ENCODE measurements around the gene PNPLA5.

The PNPLA5 gene

GRCh38 chr22:43853328-43853931 is 38.4 kb downstream of the PNPLA5 start:
- no peak for DNase-seq

DNA sequence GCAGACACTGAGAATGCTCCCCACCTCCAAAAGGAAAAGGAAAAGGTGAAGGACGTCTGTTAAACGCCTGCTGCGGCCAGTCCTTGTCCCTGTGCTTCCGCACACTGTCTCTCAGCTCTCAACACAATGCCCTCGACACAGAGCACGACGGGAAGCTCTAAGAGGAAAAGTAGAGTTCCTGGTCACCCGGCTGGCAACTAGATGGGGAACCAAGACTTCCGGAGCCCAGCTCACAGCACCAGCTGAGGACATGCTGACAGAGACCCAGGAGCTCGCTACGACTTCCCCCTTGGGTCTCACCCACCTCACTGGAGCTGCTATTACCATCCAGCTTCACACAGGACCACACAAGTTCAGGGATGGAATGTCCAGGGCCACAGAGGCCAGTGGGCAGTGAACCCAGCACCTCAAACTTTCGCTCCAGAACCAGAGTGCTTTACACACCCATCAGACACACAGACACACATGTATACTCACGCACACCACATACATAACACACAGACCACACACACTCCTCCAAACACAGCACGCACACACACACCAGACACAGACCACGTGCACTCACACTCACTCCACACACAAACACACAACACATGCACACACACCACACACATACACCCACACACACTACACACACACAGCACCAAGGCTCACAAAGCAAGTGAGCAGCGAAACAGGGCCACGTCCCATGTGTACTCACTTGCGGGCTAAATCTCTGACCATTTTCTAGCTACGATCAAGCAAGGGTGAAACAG is 39.1 kb downstream of the PNPLA5 start:
- no peak for DNase-seq

GRCh38 chr22:43851979-43852307 is 39.9 kb downstream of the PNPLA5 start:
- DNase-seq = no peak

GRCh38 chr22:43851058-43851978 is 40.5 kb downstream of the PNPLA5 start:
- no peak for DNase-seq

DNA sequence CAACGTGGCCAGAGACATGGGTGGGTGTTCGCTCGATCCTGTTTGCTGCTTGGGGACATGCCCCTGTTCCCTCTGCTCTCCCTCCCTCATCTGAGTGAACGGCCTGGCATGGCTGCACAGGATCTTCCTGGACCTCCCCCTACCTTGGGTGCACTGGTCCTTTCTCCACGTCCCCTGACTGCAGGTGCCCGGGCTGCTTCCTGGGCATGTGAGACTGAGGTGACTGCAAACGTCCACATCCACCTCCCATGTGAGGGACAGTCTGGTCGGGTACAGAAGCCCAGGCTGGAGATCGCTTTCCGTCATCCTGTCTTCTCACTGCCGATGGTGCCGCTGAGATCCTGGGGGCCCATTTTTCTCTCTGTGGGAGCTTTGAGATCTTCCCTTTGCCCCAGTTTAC is 41.3 kb downstream of the PNPLA5 start:
- DNase-seq = no peak

- DNase-seq = no peak
These were observed 42.1 kb downstream of the PNPLA5 start for GRCh38 chr22:43849731-43850130.

- no peak for DNase-seq
These were observed 43.2 kb downstream of the PNPLA5 start for GRCh38 chr22:43848366-43849171.

- DNase-seq = no peak
These were observed 44.2 kb downstream of the PNPLA5 start for GRCh38 chr22:43847376-43848289.

DNA sequence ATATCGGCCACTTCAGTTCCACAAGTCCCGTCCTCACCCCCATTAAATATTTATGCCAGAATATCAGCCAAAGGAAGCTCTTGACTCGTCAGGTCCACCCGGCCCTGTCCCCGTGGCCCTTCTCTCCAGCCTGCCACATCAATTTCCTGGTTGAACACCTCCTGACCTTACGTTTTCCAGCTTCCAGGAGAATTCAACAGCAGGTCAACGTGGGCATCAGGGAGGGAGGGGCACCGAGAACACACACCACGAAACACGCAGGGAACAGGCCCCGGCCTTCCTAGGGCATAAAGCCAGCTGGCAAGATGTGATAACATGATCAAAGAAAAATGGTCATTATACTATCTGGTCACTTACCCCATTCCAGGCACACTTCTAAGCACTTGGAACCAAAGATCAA is 44.8 kb downstream of the PNPLA5 start:
- no peak for DNase-seq

DNA sequence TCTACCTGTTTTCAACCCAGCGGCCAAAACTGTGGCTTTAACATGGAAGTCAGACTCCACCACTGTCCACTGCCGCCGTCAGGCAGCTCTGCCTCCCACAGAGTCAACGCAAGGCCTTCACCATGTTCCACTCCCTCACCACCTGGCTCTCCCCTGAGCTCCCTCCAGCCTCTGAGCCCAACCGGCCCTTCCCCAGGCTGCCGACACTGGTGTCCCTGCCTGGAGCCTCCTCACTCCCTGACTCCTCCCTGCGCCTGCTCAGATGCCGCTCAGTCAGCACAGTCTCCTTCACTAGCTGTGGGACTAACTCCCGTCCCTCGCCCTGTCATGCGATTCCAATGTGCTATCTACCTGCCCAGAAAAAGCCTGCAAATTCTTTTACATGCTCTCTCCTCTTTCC is 45.8 kb downstream of the PNPLA5 start:
- no peak for DNase-seq

- no peak for DNase-seq
These were observed 47.0 kb downstream of the PNPLA5 start for GRCh38 chr22:43844560-43845545.

DNA sequence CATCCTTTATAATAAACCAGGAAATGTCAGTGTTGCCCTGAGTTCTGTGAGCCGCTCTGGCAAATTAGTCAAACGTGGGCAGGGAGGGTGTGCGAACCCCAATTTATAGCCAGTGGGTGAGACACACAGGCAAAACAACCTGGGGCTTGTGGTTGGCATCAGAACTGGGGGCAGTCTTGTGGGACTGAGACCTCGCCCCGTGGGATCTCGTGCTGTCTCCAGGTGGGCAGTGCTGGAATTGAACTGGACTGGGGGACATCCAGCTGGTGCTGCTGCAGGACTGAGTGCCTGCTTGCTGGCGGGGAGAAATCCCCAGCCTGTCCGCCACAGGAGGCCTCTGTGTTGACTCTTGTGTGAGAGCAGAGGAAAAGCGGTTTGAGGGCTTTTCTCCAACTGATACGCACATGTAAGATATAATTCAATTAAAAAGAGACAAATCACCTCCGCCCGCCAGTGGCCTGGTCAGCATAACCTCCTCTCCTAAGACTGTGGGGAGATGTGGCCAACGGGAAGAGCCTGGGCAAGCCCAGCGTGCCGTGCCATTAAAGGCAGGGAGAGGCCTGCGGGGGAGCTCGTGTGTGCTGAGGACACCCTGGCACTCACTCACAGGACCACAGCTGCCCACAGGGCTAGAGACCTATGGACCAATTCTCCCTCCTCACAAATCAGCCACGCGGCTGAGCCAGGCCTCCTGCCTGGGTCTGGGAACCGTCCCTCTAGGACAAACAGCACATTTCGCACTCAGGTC is 47.9 kb downstream of the PNPLA5 start:
- no peak for DNase-seq

GRCh38 chr22:43841742-43842141 is 50.1 kb downstream of the PNPLA5 start:
- DNase-seq = no peak

DNA sequence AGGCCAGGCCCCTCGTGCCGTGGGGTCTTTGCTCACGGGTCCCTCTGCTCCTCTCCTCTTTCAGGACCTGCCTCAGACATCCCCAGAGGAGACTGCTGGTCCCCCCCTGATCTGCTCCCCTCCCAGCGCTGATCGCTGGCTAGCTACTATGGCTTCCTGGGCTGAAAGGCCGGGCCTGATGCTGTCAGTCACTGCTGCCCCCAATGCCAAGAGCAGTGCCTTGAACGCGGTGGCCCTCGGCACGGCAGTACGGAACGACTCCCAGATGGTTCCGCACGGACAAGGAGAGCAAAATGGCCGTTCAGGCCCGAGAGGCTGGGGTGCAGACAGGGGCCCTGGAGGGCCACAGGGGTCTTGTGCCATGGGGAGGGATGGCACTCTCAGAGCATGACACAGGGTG is 51.0 kb downstream of the PNPLA5 start:
- no peak for DNase-seq

GRCh38 chr22:43840431-43840830 is 51.4 kb downstream of the PNPLA5 start:
- DNase-seq = no peak

DNA sequence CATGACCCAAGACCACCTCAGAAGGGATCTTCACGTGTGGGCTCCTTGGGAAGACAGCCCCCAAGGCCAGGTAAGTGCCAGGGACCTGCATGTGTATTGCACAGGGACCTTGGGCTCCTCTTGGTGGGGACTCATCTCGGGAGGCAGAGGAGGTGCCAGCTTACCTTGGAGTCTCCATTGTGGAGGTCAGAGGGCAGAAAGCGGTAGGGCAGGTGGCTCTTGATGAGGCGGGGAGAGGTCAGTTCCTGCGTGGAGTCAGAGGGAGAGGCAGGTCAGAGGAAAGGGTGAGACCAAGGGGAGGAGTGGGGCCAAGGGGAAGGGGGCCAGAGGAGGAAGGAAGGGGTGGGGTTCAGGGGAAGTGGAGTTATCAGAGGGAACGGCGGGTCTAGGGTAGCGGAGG is 52.0 kb downstream of the PNPLA5 start:
- no peak for DNase-seq

DNA sequence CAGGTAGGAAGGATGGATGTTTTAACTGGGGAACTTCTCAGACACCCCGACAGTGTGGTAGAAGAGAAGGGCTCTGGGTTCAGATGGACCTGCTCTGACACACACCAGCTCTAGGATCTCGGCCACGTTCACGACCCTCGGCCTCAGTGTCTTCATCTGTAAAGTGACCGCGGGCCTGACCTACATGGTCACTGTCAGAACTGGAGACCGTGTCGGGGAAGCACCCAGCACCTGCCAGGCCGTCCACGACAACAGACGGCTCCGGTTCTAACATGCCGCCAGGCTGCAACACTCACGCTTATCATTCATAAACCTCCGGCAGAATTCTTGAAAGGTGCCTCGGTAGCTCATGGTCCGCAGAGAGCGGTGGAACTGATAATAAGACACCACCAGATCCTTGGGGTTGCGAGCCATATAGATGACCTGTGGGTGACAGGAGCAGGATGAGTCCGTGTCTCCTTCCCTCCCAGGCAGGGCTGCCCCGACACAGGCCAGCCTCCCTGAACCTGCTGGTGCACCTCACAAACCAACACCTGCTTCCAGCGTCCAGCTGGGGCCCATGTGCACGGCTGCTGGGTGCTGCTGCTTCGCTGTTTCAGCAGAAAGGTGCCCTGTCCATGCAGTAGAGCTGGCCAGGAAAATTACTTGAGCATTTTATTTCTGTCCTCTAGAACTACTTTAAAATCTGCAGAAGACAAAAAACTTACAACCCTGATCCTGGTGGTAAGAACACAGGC is 53.1 kb downstream of the PNPLA5 start:
- DNase-seq = no peak

DNA sequence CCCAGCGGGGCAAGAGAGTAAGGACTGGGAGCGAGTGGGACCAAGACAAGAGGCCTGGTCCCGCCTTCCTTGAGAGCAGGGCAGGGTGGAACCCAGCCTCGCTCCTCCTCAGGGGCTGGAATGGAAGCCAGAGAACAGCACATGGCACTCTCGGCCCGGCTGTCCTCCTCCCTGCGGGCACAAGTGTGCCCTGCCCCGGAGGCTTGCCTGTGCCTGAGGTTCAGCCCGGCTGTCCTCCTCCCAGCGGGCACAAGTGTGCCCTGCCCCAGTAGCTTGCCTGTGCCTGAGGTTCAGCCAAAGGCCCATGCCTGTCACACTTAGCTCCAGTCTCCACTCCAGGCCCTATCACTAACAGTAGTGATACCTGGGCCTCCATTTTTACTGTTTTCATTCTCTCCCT is 53.7 kb downstream of the PNPLA5 start:
- no peak for DNase-seq

DNA sequence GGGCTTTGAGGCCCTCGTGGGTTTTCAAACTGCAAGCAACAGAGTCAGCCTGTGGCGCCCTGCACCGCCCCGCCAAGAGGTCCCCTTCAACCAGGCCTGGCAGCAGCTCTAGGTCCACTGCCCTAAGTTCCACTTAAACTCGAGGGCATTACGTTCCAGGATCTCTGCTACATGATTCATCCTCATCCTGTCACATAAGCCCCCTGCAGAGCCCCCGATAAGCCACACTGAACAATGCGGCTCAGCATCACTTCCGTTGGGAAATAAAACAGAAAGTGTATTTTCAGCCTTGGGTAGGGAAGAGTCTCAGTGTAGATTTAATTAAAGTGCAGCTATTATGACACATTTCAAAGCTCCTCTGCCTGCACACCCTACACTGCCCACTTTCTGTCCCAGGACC is 54.1 kb downstream of the PNPLA5 start:
- no peak for DNase-seq

All from activated CD4-positive, alpha-beta T cell treated with anti-CD3 and anti-CD28 coated beads for 1 hour (primary cell).